ENCODE results near the gene CEP112. TPM values are rescaled to one million over a fixed set of nuclear protein-coding genes. Genes with fewer than 3 reads are reported as not detected.

CEP112 gene
- total RNA-seq, 1 experiment from 2014 or later = 9.5 TPM

GRCh38 chr17:66037221-66037620 is 154.7 kb downstream of the CEP112 start:
- CTCF ChIA-PET = no interaction called here
- TF ChIP-seq TCF7L2 (IDR thresholded peaks at IDR 0.05; ENCODE audit: low read depth, low read length) = no peak
- TF ChIP-seq, protein P1, sequence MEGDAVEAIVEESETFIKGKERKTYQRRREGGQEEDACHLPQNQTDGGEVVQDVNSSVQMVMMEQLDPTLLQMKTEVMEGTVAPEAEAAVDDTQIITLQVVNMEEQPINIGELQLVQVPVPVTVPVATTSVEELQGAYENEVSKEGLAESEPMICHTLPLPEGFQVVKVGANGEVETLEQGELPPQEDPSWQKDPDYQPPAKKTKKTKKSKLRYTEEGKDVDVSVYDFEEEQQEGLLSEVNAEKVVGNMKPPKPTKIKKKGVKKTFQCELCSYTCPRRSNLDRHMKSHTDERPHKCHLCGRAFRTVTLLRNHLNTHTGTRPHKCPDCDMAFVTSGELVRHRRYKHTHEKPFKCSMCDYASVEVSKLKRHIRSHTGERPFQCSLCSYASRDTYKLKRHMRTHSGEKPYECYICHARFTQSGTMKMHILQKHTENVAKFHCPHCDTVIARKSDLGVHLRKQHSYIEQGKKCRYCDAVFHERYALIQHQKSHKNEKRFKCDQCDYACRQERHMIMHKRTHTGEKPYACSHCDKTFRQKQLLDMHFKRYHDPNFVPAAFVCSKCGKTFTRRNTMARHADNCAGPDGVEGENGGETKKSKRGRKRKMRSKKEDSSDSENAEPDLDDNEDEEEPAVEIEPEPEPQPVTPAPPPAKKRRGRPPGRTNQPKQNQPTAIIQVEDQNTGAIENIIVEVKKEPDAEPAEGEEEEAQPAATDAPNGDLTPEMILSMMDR (IDR thresholded peaks at IDR 0.05) = no peak
- TF ChIP-seq REST (IDR thresholded peaks at IDR 0.05; ENCODE audit: insufficient read depth in 1 of 2, low read depth in 2 of 2, low read length in 1 of 2) = no peak
- no peak overlapping the region for H3K4me3 ChIP-seq (ENCODE audit: low read depth in 2 of 2, low read length in 2 of 2)
- POLR2A ChIA-PET = no interaction called here
- in situ Hi-C loops (cut with HindIII; ENCODE audit: low pct_unique_long_range_greater_than_20kb, low sequenced_read_pairs) (no loop called here), intact Hi-C loops (cut with micrococcal nuclease; ENCODE audit: unreplicated experiment) (no loop called here)
- no peaks in the 10 kb centered on the region for H3K36me3 ChIP-seq (ENCODE audit: control insufficient read depth, insufficient read depth, low read length)
- no peak overlapping the region for H3K27ac ChIP-seq (ENCODE audit: low read length)
- no peak for DNase-seq (ENCODE audit: low read depth, low spot score)
- no TSS peak for BruUV-seq (replicated peaks)
- no peaks in the 10 kb centered on the region for H3K27me3 ChIP-seq (ENCODE audit: control insufficient read depth, insufficient read depth, low read length)
- H3K4me1 ChIP-seq (ENCODE audit: control insufficient read depth, insufficient read depth, low read length) = no peaks in the 10 kb centered on the region
- ATAC-seq = no peak
- no peaks in the 10 kb centered on the region for H3K9me3 ChIP-seq (ENCODE audit: control insufficient read depth, insufficient read depth, low read depth, low read length)

- TF ChIP-seq, protein P1 (IDR thresholded peaks at IDR 0.05) = no peak
- TF ChIP-seq REST (IDR thresholded peaks at IDR 0.05; ENCODE audit: insufficient read depth in 1 of 2, low read depth in 2 of 2, low read length in 1 of 2) (no peak), TCF7L2 (IDR thresholded peaks at IDR 0.05; ENCODE audit: low read depth, low read length) (no peak), SIN3A (IDR thresholded peaks at IDR 0.05; ENCODE audit: borderline replicate concordance, insufficient read depth, low read depth, low read length) (no peak), POLR2AphosphoS5 (IDR thresholded peaks at IDR 0.05; ENCODE audit: low read depth, low read length) (no peak)
- H3K4me3 ChIP-seq (ENCODE audit: low read depth in 2 of 2, low read length in 2 of 2) = no peak overlapping the region
- no peaks in the 10 kb centered on the region for H3K9me3 ChIP-seq (ENCODE audit: control insufficient read depth, insufficient read depth, low read depth, low read length)
- no peaks in the 10 kb centered on the region for H3K27me3 ChIP-seq (ENCODE audit: control insufficient read depth, insufficient read depth, low read length)
- DNase-seq (ENCODE audit: low read depth, low spot score) = no peak
- intact Hi-C loops (cut with micrococcal nuclease; ENCODE audit: unreplicated experiment) = no loop called here
- H3K36me3 ChIP-seq (ENCODE audit: control insufficient read depth, insufficient read depth, low read length) = no peaks in the 10 kb centered on the region
- H3K4me1 ChIP-seq (ENCODE audit: control insufficient read depth, insufficient read depth, low read length) = no peaks in the 10 kb centered on the region
- H3K27ac ChIP-seq (ENCODE audit: low read length) = no peak overlapping the region
- ChIA-PET CTCF (no interaction called here), POLR2A (no interaction called here)
- in situ Hi-C loops (cut with HindIII; ENCODE audit: low pct_unique_long_range_greater_than_20kb, low sequenced_read_pairs) = no loop called here
- no peak for ATAC-seq
- BruUV-seq (replicated peaks) = no TSS peak
These were observed 159.7 kb downstream of the CEP112 start for GRCh38 chr17:66032082-66032712.
